Measurements from ENCODE around the gene RHOU.

The RHOU gene

DNA sequence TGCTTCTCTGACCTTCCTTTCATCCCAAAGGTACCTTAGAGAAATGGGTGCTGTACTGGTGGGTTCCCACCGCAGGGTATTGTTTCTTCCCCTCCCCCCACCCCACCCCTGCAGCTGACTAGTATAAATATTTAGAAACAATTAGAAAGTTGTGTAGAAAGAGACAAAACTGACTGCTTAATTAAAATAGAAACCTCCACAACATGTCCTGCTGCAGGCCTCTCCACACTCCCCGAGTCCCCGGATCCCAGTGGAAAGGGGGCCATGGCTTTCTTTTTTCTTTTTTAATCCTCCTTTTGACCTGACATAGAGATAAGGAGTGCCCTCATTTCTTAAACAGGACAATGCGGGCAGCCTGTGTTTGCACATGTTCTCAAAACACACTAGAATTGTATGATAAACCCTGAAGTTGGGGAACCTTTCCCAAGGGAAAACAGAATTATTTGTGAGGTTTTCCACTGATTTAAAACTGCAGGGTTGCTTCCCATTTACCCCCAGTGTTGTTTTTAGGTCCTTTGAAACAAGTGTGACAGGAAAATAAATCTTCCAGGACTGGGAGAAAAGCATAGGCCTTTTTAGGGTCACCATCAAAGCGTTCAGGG is 1.7 kb downstream of the RHOU start:
- no peak for DNase-seq (ENCODE audit: low read depth in 1 of 2, low spot score in 1 of 2)

- no peak for DNase-seq (ENCODE audit: low read depth in 1 of 2, low spot score in 1 of 2)
Observed at GRCh38 chr1:228737601-228738041, 2.3 kb downstream of the RHOU start.

DNA sequence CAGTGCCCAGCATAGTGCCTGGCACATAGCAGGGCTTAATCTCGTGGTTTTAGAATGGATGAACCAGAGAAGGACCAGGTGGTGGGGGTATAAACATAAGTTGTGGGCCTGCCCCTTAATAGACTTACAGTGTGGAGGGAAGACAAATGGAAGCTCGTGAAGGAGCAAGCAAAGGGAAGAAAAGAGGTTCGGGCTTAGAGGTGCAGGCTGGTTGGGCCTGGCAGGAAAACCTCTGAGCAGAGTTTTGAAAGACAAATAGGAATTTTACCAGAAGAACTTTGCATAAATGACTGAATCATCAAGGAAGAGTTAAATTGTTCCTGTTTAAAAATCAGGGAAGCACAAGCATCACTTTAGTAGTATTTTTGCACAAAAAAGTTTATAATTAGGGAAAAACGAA is 4.5 kb downstream of the RHOU start:
- no peak for DNase-seq (ENCODE audit: low read depth in 1 of 2, low spot score in 1 of 2)

GRCh38 chr1:228740543-228741317 is 5.5 kb downstream of the RHOU start:
- no peak for DNase-seq (ENCODE audit: low read depth in 1 of 2, low spot score in 1 of 2)

DNA sequence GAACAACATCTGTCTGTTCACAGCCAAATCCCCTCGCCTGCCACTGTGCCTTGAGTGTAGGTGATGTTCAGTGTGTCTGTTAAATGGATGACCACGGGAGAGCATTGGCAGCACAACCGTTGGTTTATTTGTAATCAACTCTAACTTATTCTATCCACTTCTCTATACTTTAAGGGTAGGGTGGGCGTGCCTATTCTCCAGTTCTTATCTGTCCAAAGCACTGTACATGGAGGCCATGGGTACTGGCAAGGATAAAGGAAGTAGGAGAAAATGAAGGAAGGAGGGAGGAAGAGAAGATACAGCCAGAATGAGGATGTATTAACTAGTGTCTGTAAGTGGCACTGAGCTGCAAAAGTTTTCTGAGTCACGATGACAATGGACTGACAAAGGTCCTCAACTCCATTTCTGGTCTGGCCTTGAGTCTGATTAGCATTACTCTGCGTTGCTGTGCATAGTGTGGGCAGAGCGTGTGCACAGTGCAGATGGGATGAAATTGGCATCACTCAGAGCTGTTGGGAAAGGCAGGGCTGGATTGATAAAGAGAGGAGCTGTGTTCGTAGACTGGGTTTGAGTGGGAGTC is 7.1 kb downstream of the RHOU start:
- no peak for DNase-seq (ENCODE audit: low read depth in 1 of 2, low spot score in 1 of 2)

DNA sequence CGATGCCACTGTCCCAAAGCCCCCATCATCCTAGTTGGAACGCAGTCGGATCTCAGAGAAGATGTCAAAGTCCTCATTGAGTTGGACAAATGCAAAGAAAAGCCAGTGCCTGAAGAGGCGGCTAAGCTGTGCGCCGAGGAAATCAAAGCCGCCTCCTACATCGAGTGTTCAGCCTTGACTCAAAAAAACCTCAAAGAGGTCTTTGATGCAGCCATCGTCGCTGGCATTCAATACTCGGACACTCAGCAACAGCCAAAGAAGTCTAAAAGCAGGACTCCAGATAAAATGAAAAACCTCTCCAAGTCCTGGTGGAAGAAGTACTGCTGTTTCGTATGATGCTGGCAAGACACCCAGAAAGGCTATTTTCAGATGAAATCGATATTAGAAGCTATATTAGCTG is 8.1 kb downstream of the RHOU start:
- DNase-seq (ENCODE audit: low read depth in 1 of 2, low spot score in 1 of 2), result no peak

DNA sequence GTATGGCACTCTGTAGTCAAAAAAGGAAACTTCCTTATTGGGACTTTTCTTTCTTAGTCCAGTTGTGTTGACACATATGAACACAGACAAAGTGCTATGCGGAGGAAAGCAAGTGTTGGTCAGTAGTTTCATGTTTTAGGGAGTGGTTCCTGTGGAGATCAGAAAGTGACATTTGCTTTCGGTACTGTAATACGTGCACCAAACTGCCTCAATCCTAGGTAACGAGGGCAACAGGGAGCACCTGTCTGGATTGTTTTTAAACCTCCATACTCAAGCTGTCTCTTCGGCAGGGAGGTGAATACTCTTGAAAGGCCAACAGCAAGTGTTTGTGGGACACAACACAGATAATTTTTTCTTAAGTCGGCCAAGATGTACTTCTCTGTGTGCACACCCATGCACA is 9.1 kb downstream of the RHOU start:
- no peak for DNase-seq (ENCODE audit: low read depth in 1 of 2, low spot score in 1 of 2)

GRCh38 chr1:228744918-228745317 is 9.6 kb downstream of the RHOU start:
- no peak for DNase-seq (ENCODE audit: low read depth in 1 of 2, low spot score in 1 of 2)

DNA sequence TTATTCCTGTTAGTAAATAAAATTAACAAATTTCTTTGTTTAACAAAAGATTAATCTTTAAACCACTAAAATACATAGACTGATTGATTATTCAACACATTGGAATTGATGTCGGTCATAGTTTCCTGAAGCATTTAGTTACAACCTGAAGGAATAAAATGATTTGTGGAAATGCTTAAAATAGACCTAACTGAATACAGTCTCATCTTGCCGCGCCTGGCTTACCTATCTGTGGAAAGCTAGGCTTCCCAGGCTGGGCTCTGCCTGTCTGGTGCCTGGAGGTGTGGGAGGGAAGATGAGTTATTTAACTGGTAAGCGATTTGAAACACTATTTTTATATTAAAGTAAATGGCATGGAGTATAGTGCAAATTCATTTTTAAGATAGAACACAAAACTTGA is 10.2 kb downstream of the RHOU start:
- DNase-seq (ENCODE audit: low read depth in 1 of 2, low spot score in 1 of 2), result no peak

GRCh38 chr1:228747301-228747935 is 12.1 kb downstream of the RHOU start:
- no peak for DNase-seq (ENCODE audit: low read depth in 1 of 2, low spot score in 1 of 2)

DNA sequence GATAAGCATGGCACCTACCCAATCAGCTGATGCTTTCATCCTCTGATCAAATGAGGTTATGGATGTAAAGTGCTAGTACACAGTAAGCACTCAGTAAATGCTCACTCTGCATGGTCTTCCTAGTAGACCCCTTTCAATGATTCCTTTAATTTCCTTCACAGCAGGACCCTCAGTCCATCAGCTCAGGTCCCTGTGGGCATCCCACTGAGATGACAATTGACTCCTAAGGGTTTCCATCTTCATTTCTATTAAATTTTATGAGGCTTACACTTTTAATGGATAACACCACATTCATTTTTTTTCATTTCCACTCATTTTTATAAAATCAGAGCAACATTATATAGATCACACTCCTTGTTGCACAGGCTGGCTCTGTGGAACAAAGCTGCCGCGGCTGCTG is 12.8 kb downstream of the RHOU start:
- no peak for DNase-seq (ENCODE audit: low read depth in 1 of 2, low spot score in 1 of 2)

DNA sequence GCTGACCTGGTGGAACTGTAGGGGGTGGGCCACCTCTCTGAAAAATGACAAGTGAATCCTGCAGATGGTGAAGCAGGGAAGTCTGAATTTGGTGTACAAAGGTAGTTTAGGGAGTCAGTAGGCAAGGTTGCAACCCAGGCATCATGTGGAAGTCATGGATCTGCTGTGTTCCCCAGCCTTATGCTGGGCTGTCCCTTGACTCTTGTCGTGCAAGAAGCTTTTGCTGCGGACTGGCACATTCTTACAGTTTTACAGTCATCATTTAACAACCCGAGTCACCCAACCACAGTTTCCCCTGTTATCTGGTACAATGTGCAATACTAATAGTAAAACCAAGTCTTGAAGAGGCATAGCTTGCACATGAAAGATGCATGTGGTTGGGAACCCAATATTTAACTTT is 13.2 kb downstream of the RHOU start:
- DNase-seq (ENCODE audit: low read depth in 1 of 2, low spot score in 1 of 2), result no peak

GRCh38 chr1:228749765-228750164 is 14.5 kb downstream of the RHOU start:
- no peak for DNase-seq (ENCODE audit: low read depth in 1 of 2, low spot score in 1 of 2)

DNA sequence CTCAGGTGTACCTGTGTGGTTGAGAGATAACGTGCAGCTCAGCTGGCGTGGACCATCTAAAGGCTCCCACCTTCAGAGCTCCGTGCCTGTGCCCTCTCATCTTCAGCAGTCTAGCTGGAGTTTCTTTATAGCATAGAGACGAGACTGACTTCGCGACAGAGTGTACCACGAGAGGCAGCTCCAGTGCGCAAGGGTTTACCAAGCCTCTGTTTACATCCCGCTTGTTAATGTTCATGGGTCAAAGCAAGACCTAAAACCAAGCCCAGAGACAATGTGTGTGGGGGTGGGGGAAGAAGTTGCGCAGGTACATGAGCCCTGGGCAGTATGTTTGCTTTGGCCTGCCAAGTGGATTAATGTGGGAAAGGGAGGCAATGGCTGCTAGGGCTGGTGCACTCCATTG is 15.6 kb downstream of the RHOU start:
- no peak for DNase-seq (ENCODE audit: low read depth in 1 of 2, low spot score in 1 of 2)

DNA sequence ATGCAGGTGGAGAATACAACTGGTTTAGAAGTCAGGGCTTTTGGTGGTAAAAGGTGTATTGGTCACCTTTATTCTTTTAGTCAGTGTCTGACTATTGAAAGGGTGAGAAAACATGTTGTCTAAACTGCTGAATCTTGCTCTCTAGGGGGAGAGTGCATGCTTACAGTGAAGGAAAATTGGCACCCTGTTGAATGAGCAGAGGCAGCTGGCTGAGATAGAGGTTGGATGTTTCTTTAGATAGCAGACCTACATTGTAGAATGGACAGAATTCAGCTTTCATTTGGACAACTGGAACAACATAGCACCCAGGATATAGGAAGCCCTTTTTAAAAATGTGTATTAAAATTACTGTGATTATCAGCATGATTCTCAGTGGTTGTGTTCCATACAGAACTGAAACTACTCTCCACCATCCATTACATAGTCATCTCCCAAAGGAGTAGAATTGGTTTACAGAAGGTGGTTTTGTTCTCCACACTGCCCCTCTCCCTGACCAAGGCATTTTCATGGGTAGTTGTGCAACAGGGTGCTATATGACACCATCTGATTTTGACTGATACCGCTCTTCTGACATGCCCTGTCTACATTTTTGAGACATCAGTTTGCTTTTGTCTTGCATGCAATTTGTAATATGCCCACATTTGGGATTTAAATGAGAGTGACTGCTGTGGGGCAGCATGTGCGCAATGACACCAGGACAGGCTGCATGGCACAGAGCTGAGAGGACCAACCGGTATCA is 16.2 kb downstream of the RHOU start:
- DNase-seq (ENCODE audit: low read depth in 1 of 2, low spot score in 1 of 2), result no peak

GRCh38 chr1:228752258-228752657 is 17.0 kb downstream of the RHOU start:
- DNase-seq (ENCODE audit: low read depth in 1 of 2, low spot score in 1 of 2), result no peak

DNA sequence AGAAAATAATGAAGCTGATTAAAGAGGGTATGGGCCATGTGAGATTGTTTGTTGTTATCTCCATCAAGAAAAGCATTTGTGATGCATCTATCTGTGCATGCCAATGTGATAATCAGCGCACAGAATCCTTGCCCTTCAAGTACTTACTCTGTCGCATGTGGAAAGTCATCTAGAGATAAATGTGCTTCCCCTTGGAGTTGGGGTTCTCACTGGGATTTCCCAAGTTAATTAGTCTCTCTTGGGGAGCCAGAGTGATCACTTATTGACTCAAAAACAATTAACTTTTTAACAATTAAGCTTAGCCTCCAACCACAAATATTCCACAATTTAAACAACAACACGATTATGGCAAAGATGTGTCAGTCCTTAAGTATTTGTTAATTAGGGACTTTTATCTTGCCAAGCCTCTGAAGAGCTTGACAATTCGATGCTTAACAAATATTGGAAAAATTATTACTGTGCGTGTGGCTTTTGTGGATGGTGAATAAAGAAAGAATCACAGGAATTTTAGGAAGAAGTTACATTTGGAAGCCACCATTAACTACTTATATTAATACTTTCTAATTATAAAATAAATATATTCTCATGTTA is 17.5 kb downstream of the RHOU start:
- no peak for DNase-seq (ENCODE audit: low read depth in 1 of 2, low spot score in 1 of 2)

DNA sequence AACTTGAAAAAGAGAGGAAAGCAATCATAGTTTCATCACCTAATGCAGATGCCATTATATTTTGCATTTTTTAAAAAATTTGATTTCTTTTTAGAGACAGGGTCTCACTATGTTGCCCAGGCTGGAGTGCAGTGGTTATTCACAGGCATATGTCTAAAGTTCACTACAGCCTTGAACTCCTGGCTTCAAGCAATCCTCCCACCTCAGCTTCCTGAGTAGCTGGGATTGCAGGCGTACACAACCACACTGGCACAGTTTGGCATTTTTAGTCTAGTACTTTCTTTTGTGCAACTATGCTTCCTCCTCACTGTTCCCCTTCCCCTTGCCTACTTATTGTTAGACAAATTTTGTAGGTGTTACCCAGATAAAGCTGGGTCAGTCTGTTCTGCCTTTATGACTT is 18.0 kb downstream of the RHOU start:
- DNase-seq (ENCODE audit: low read depth in 1 of 2, low spot score in 1 of 2), result no peak

DNA sequence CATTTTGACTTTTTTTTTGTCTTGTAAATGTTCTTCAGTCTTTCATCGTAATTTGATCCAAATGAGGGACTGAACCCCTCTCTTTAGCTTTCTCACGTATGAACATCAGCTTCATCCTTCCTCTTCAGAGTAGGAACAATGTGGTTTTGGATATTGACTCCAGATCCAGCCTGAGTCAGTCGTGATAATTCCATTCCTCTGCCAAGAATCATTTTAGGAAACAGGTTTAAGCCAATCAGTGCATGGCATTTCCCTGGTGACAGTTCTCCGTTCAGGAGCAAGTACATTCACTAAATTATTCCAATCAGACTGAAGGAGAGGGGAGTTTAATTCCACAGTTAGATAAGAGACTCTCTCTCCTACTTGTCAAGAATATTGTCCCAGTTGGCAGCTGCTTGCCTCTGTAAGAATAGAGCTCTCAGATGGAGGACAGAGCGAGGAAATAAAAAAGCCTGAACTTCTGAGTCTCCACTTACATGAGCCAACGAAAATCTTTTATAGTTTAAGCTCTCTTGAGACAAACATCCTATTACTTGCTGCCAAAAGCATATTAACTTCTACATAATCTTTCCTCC is 18.6 kb downstream of the RHOU start:
- no peak for DNase-seq (ENCODE audit: low read depth in 1 of 2, low spot score in 1 of 2)

DNA sequence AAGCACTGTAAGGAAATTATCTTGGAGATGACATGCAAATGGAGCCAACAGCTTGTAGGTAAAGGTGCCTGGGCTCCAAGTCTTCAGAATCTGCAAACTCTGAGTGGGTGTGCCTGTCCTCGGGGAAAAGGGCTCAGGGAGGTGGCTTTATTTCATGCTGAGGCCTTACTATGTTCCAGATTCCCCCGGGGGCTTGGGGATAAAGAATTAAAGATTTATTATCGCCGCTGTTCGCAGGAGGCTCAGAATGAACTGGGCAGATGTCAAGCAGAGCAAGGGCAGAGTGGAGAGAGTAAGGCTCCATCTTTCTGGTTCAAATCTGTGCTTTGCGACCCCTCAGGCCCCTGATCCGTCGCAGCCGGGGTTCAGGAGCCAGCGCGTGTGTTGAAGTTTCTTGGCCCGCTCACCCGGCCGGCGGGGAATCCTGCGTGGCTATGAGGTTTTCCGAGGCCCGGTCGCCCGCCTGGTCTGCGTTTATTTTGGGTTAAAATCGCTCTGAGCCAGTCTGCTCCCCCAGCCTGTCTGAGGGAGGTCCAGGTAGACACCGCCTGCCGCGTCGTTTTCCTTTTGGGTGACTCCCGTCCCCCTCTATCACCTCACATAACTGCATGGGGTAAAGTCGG is 19.5 kb downstream of the RHOU start:
- no peak for DNase-seq (ENCODE audit: low read depth in 1 of 2, low spot score in 1 of 2)

Measured in stimulated activated CD4-positive, alpha-beta T cell treated with anti-CD3 and anti-CD28 coated beads, Interleukin-15, amount 100 ng/mL, for 1 hour (primary cell).